GM19240 (cell line): ENCODE data around the gene BCAS1.

ENCODE experiments used
- DNase-seq: peaks from one replicate; pipeline ENCODE4 v3.0.0; 2011; ENCODE audit warnings: low spot score; ENCODE audit not compliant: insufficient read length

Gene BCAS1

GRCh38 chr20:54070187-54070987, at the start of gene BCAS1:
TSS of gene BCAS1 (minus strand) at chr20:54070594. CDS start at chr20:54058718, 11,876 bp downstream.
- DNase-seq, result no peak

GRCh38 chr20:54119744-54120143, 49.4 kb upstream of the BCAS1 start:
- no peak for DNase-seq

GRCh38 chr20:54118220-54119001, 48.0 kb upstream of the BCAS1 start:
- no peak for DNase-seq

- no peak for DNase-seq
Observed at GRCh38 chr20:54116550-54117235, 46.3 kb upstream of the BCAS1 start.

GRCh38 chr20:54115172-54115854, 44.9 kb upstream of the BCAS1 start:
- DNase-seq, result no peak

GRCh38 chr20:54114109-54114508, 43.7 kb upstream of the BCAS1 start:
- DNase-seq, result no peak

- DNase-seq, result no peak
Observed at GRCh38 chr20:54113566-54113965, 43.2 kb upstream of the BCAS1 start.

GRCh38 chr20:54112221-54112884, 42.0 kb upstream of the BCAS1 start:
- no peak for DNase-seq

- DNase-seq, result no peak
Observed at GRCh38 chr20:54111460-54111859, 41.1 kb upstream of the BCAS1 start.

- DNase-seq, result no peak
Observed at GRCh38 chr20:54110457-54110856, 40.1 kb upstream of the BCAS1 start.

- DNase-seq, result no peak
Observed at GRCh38 chr20:54110041-54110440, 39.6 kb upstream of the BCAS1 start.

GRCh38 chr20:54108817-54109216, 38.4 kb upstream of the BCAS1 start:
- DNase-seq, result no peak

- no peak for DNase-seq
Observed at GRCh38 chr20:54108326-54108642, 37.9 kb upstream of the BCAS1 start.

GRCh38 chr20:54107600-54108325, 37.4 kb upstream of the BCAS1 start:
- DNase-seq, result no peak

GRCh38 chr20:54107181-54107580, 36.8 kb upstream of the BCAS1 start:
- DNase-seq, result no peak

GRCh38 chr20:54106162-54106561, 35.8 kb upstream of the BCAS1 start:
- no peak for DNase-seq

- DNase-seq, result no peak
Observed at GRCh38 chr20:54105653-54106052, 35.3 kb upstream of the BCAS1 start.

GRCh38 chr20:54104781-54105180, 34.4 kb upstream of the BCAS1 start:
- no peak for DNase-seq

- no peak for DNase-seq
Observed at GRCh38 chr20:54103762-54104600, 33.6 kb upstream of the BCAS1 start.
